Panc1 (cell line): Measurements from ENCODE around the gene ACKR4.

Experiments used
- TF ChIP-seq, protein P1 (sequence below): fragments of 450-650 bp; IDR thresholded peaks from 2 replicates; pipeline ENCODE4 v1.5.1; 2017; ENCODE audit warnings: mild to moderate bottlenecking
- TF ChIP-seq, protein P2 (sequence below), 2 experiments: IDR thresholded peaks; 2 replicates each; pipeline ENCODE4 v1.6.1; 2011 to 2012; ENCODE audit warnings: low read depth in 2 of 2, control low read depth in 1 of 2, low read length in 1 of 2, mild to moderate bottlenecking in 1 of 2, moderate library complexity in 1 of 2; ENCODE audit not compliant: insufficient read depth in 1 of 2

DNA sequence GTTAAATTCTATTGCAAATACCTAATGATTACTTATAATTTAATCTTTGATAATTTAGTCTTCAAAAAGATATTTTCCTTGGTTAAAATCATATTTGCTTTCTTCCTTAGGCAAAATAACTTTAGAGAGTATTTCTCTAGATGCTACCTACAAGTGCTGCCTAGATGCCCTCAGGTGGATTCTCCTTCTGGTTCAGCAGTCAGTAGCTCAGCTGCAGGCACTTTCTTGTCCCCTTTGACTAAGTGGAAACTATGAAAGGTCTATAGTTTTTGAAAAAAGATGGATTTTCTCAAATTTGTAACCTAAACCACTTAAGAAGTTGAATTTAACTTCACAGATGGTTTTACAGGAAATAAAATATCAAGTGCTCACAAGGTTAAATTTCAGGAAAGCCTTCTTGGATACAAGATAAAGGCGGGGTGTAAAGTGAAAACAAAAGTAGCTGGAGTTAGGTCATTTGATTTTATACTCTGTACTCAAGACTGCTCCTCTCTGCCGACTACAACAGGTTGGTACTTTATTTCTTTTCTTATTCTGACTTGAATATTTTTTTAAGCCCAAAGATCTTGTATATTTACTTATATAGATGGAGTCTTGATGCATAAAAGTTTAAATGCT, at the start of gene ACKR4:
- TF ChIP-seq, protein P1, sequence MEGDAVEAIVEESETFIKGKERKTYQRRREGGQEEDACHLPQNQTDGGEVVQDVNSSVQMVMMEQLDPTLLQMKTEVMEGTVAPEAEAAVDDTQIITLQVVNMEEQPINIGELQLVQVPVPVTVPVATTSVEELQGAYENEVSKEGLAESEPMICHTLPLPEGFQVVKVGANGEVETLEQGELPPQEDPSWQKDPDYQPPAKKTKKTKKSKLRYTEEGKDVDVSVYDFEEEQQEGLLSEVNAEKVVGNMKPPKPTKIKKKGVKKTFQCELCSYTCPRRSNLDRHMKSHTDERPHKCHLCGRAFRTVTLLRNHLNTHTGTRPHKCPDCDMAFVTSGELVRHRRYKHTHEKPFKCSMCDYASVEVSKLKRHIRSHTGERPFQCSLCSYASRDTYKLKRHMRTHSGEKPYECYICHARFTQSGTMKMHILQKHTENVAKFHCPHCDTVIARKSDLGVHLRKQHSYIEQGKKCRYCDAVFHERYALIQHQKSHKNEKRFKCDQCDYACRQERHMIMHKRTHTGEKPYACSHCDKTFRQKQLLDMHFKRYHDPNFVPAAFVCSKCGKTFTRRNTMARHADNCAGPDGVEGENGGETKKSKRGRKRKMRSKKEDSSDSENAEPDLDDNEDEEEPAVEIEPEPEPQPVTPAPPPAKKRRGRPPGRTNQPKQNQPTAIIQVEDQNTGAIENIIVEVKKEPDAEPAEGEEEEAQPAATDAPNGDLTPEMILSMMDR = no peak
- TF ChIP-seq, protein P2, sequence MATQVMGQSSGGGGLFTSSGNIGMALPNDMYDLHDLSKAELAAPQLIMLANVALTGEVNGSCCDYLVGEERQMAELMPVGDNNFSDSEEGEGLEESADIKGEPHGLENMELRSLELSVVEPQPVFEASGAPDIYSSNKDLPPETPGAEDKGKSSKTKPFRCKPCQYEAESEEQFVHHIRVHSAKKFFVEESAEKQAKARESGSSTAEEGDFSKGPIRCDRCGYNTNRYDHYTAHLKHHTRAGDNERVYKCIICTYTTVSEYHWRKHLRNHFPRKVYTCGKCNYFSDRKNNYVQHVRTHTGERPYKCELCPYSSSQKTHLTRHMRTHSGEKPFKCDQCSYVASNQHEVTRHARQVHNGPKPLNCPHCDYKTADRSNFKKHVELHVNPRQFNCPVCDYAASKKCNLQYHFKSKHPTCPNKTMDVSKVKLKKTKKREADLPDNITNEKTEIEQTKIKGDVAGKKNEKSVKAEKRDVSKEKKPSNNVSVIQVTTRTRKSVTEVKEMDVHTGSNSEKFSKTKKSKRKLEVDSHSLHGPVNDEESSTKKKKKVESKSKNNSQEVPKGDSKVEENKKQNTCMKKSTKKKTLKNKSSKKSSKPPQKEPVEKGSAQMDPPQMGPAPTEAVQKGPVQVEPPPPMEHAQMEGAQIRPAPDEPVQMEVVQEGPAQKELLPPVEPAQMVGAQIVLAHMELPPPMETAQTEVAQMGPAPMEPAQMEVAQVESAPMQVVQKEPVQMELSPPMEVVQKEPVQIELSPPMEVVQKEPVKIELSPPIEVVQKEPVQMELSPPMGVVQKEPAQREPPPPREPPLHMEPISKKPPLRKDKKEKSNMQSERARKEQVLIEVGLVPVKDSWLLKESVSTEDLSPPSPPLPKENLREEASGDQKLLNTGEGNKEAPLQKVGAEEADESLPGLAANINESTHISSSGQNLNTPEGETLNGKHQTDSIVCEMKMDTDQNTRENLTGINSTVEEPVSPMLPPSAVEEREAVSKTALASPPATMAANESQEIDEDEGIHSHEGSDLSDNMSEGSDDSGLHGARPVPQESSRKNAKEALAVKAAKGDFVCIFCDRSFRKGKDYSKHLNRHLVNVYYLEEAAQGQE (IDR thresholded peaks at IDR 0.05; ENCODE audit: insufficient read depth in 1 of 2, low read depth in 2 of 2, low read length in 1 of 2) = no peak
